Osteocyte (in vitro differentiated cells): Measurements from ENCODE around the gene ATP13A5. TPM values are rescaled to one million over a fixed set of nuclear protein-coding genes. Genes with fewer than 3 reads are reported as not detected.

Experiments
- DNase-seq: peaks from one replicate; pipeline ENCODE4 v3.0.0; 2021; ENCODE audit warnings: mixed read lengths; ENCODE audit not compliant: unreplicated experiment; ENCODE audit errors: extremely low spot score
- H3K27ac Mint-ChIP-seq: one replicate; pipeline ENCODE4 v1.8.0; 2021; ENCODE audit warnings: mild to moderate bottlenecking, mixed read lengths; ENCODE audit not compliant: unreplicated experiment
- H3K27me3 Mint-ChIP-seq: one replicate; pipeline ENCODE4 v1.8.0; 2021; ENCODE audit warnings: mixed read lengths; ENCODE audit not compliant: unreplicated experiment
- H3K36me3 Mint-ChIP-seq: one replicate; pipeline ENCODE4 v1.8.0; 2021; ENCODE audit warnings: mixed read lengths; ENCODE audit not compliant: unreplicated experiment
- H3K4me1 Mint-ChIP-seq: one replicate; pipeline ENCODE4 v1.8.0; 2021; ENCODE audit warnings: mixed read lengths; ENCODE audit not compliant: unreplicated experiment
- H3K4me3 Mint-ChIP-seq: one replicate; pipeline ENCODE4 v1.8.0; 2021; ENCODE audit warnings: mild to moderate bottlenecking, moderate library complexity, mixed read lengths; ENCODE audit not compliant: unreplicated experiment
- H3K9me3 Mint-ChIP-seq: one replicate; pipeline ENCODE4 v1.8.0; 2021; ENCODE audit warnings: mixed read lengths; ENCODE audit not compliant: unreplicated experiment
- CTCF ChIP-seq: fragments of 200-600 bp; sonication (generic); IDR thresholded peaks from 2 replicates; pipeline ENCODE4 v1.5.0; 2021; ENCODE audit warnings: antibody characterized with exemption, mild to moderate bottlenecking, moderate library complexity
- total RNA-seq: library from RNA; stranded (reverse); gene quantifications from 2 replicates; pipeline ENCODE4 v1.2.1, GENCODE V29; 2021

The ATP13A5 gene
- total RNA-seq, 1 donor from 2014 or later: not detected

GRCh38 chr3:193403307-193403706 lies 24.8 kb upstream of the ATP13A5 start:
- H3K36me3 Mint-ChIP-seq: no peaks in the 10 kb centered on the region
- TF ChIP-seq CTCF: no peak
- no peaks in the 10 kb centered on the region for H3K9me3 Mint-ChIP-seq
- no peaks in the 10 kb centered on the region for H3K4me1 Mint-ChIP-seq
- no peaks in the 10 kb centered on the region for H3K27me3 Mint-ChIP-seq
- no peak for DNase-seq
- H3K27ac Mint-ChIP-seq: no peak overlapping the region
- no peak overlapping the region for H3K4me3 Mint-ChIP-seq

- Mint-ChIP-seq H3K36me3 (no peaks in the 10 kb centered on the region), H3K9me3 (no peaks in the 10 kb centered on the region), H3K27me3 (no peaks in the 10 kb centered on the region), H3K27ac (no peak overlapping the region), H3K4me1 (no peaks in the 10 kb centered on the region), H3K4me3 (no peak overlapping the region)
- DNase-seq: no peak
- TF ChIP-seq CTCF: no peak
These were observed 21.8 kb upstream of the ATP13A5 start for GRCh38 chr3:193400304-193400703.

- Mint-ChIP-seq H3K9me3 (peaks cover 7% of the 10 kb centered on the region), H3K27ac (no peak overlapping the region)
- DNase-seq: peak; percentile 34
These were observed 18.1 kb upstream of the ATP13A5 start for GRCh38 chr3:193396451-193397244.

GRCh38 chr3:193391902-193392301 lies 13.3 kb upstream of the ATP13A5 start:
- TF ChIP-seq CTCF: no peak
- no peaks in the 10 kb centered on the region for H3K27me3 Mint-ChIP-seq
- no peak overlapping the region for H3K4me3 Mint-ChIP-seq
- no peak overlapping the region for H3K27ac Mint-ChIP-seq
- no peaks in the 10 kb centered on the region for H3K4me1 Mint-ChIP-seq
- peaks cover 7% of the 10 kb centered on the region for H3K9me3 Mint-ChIP-seq
- H3K36me3 Mint-ChIP-seq: no peaks in the 10 kb centered on the region
- no peak for DNase-seq

More at GRCh38 chr3:193396451-193397244, 18.1 kb upstream of the ATP13A5 start:
- no peaks in the 10 kb centered on the region for H3K36me3 Mint-ChIP-seq
- H3K27me3 Mint-ChIP-seq: no peaks in the 10 kb centered on the region
- H3K4me1 Mint-ChIP-seq: no peaks in the 10 kb centered on the region
- H3K4me3 Mint-ChIP-seq: no peak overlapping the region
- no peak for TF ChIP-seq CTCF

- DNase-seq: no peak
- Mint-ChIP-seq H3K4me3 (no peak overlapping the region), H3K9me3 (peaks cover 7% of the 10 kb centered on the region), H3K4me1 (no peaks in the 10 kb centered on the region), H3K27ac (no peak overlapping the region), H3K27me3 (no peaks in the 10 kb centered on the region), H3K36me3 (no peaks in the 10 kb centered on the region)
- TF ChIP-seq CTCF: no peak
These were observed 10.8 kb upstream of the ATP13A5 start for GRCh38 chr3:193389335-193389734.
